H54 (cell line): ENCODE data around the gene DNALI1.
"Not testable (repeated sequence)": the region's sequence is repeated elsewhere in the genome, so short reads cannot be mapped to it uniquely, and the experiment has no call there.

Source experiments
- DNase-seq: peaks from one replicate; pipeline ENCODE4 v3.0.0; 2011; ENCODE audit warnings: low spot score, mixed read lengths; ENCODE audit not compliant: insufficient read length
- FAIRE-seq: peaks from 3 replicates; lab custom pipeline; 2011; peaks lifted over from hg19 to GRCh38; lab: Jason Lieb, UNC
- POLR2A ChIP-seq: IDR thresholded peaks from 2 replicates; pipeline ENCODE4 v1.6.1; 2011; ENCODE audit warnings: low read depth, mild to moderate bottlenecking, low read length

The DNALI1 gene

DNA sequence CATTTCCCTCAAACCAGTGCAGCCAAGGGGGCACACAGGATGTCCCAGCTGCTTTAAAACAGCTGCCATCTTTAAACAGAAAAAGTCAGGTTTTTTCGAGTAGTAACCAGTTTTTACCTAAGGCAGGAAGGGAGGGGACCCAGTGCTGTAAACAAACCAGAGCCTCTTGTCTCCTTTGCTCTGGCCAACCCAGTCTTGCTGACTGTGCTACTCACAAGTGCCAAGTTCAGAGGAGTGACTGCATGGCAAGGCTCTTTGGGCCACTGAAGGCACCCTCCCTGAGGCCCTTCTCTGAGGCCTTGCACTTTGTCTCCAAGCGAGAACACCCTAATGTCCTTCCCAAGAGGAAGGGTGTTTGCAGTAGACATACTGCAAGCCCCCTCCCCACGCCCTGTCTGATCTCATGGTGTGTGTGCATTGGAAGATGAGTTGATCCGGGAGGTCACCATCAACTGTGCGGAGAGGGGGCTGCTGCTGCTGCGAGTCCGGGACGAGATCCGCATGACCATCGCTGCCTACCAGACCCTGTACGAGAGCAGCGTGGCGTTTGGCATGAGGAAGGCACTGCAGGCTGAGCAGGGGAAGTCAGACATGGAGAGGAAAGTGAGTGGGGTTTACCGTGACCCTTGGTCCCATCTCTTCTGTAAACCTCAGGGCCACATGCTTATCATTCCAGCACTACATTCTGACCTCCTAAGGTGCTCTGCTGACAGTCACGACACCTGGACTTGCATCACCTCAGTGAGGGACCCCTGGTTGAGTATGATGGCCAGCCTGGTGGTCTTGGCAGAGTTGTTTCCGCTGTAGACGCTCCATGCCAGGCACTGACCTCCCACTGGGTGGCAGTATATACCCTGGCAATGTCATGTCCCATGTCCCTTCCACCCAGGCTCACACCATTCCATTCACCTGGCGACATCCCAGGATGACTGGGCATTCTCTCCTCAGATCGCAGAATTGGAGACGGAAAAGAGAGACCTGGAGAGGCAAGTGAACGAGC, 4.7 kb downstream of the DNALI1 start:
- FAIRE-seq = peak; percentile 38
- TF ChIP-seq POLR2A = no peak
- DNase-seq = no peak

- no peak for TF ChIP-seq POLR2A
- FAIRE-seq (no peak), DNase-seq (no peak)
Measured at GRCh38 chr1:37562984-37563383, 6.2 kb downstream of the DNALI1 start.

- no peak for FAIRE-seq
- DNase-seq = no peak
- no peak for TF ChIP-seq POLR2A
Measured at GRCh38 chr1:37564892-37565291, 8.2 kb downstream of the DNALI1 start.

GRCh38 chr1:37567023-37567422, 10.3 kb downstream of the DNALI1 start:
- FAIRE-seq (no peak), DNase-seq (no peak)
- TF ChIP-seq POLR2A = no peak

- DNase-seq (no peak), FAIRE-seq (no peak)
- no peak for TF ChIP-seq POLR2A
Measured at GRCh38 chr1:37570528-37571334, 14.0 kb downstream of the DNALI1 start.

- no peak for TF ChIP-seq POLR2A
- DNase-seq = no peak
Measured at GRCh38 chr1:37574834-37575480, 18.2 kb downstream of the DNALI1 start.

DNA sequence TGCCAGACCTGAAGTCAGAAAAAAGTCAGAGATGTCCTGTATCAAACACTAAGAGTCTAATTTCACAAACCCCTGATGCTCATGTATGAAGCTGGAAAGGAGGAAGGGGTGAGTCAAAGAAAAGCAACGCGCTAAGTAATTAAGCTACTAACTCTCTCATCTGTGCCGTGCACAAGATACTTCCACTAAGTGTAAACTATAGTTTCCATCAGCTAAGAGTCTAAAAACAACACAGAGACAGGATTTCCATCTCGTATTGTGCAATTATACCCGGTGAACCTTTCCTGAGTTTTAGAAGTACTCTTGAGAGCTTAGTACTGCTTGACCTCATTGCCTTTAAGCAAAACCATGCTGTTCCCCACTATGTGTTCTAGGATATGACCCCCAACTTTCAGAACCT, 19.0 kb downstream of the DNALI1 start:
- FAIRE-seq (no peak), DNase-seq (no peak)
- TF ChIP-seq POLR2A = no peak

More at GRCh38 chr1:37574834-37575480, 18.2 kb downstream of the DNALI1 start:
- peak; percentile 89 for FAIRE-seq

- FAIRE-seq, DNase-seq: not testable (repeated sequence)
Measured at GRCh38 chr1:37584544-37584943, 27.8 kb downstream of the DNALI1 start.

DNA sequence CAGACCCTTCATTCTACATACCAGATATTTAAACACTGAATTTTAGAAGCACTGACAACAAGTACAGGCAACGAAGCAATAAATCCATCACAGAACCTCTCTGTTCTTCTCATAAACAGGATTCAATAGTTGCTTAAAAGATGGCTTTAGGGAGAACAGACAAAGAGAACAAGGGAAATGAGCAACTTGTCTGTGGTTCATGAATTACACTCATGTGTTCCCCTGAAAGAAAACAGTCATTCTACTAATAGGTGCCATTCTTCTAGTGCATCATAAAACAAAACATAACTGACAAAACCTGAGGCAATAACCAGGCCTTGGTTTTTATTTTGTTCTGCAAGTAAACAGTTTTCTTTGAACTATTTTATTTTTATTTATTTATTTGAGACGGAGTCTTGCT, 32.2 kb downstream of the DNALI1 start:
- FAIRE-seq = no peak
- TF ChIP-seq POLR2A = no peak
- DNase-seq = no peak

DNA sequence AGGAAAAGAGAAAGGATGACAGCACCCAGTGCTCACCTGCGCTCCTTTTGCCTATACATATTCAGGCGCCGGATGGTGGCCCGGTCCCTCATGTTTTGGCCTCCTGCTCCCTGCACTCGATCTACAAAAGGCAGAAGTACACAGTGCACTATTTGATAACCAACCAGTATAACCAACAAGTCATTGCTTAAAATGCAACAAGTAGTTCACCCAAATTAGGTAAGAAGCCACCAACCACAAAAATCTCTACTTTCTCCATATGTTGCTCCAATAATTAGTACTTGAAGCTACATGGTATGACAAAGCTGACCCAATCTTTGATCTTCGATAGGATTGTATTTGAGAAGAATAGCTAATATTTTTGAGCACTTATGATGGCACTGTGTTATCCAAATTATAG, 37.0 kb downstream of the DNALI1 start:
- no peak for TF ChIP-seq POLR2A
- no peak for FAIRE-seq
- no peak for DNase-seq

DNA sequence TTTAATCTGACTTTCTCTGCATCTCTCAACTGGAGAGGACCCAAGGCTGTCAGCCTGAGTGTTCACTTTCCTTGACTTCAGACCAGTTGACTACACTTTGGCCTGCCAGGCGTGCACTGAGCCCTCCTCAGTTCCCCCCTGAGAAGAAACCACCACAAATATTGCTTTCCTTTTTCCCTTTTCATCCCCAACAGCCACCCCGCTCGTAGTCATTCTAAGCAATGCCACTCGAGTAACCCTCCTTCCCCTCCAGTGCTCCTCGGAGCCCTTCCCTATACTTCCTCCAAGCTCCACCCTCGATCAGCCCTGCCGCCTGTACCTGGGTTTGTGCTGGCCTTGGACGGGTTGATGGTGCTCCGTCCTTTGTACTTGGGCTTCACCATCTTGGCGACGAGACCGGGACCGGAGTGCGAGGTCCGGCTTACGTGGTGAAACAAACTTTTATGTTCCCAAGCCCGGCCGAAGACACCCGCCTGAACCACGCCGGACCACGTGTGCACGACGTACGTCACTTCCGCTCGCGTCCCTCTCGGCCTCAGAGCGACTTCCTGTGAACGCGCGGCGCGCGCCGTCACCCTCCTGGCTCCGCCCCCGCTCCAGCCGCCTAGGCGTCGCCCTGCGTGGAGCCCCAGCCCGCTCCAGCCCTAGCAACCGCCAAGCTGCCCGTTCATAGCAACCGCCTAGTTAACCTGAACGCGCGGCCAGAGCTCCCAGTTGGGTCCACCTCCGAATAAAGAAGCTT, 38.9 kb downstream of the DNALI1 start, which contains the start of gene GNL2:
Gene GNL2 (minus strand): TSS at position 498 of the 742 bp plus-strand sequence. CDS start 115 bp downstream, at position 383.
- TF ChIP-seq POLR2A = peak; percentile 89
- FAIRE-seq (peak; percentile 96), DNase-seq (peak; percentile 96)

DNA sequence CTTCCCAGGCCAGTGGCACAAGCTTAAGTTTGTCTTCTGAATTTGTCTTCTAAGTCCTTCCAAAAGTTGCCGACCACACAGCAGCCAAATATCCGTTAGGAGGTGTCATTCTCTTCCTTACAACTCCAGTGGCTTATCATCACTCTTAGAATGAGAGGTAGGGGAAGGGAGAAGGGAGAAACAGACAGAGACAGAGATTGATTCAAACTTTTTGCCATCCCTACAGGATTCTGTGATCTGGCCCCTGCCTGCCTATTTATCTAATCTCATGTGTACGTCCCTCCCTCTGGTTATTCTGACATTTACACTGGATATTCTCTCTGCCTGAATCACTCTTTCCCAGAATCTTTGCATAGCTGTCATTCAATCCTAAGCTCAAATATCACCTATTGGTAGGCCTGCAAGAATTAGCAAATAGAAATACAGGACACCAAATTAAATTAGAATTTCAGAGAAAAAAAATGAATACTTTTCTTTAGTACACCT, 39.5 kb downstream of the DNALI1 start:
- FAIRE-seq = no peak
- DNase-seq = no peak
- TF ChIP-seq POLR2A = no peak

GRCh38 chr1:37599940-37600339, 43.2 kb downstream of the DNALI1 start:
- FAIRE-seq (no peak), DNase-seq (no peak)
- no peak for TF ChIP-seq POLR2A

GRCh38 chr1:37601441-37601840, 44.7 kb downstream of the DNALI1 start:
- FAIRE-seq (no peak), DNase-seq (no peak)
- TF ChIP-seq POLR2A = no peak
